ENCODE results near the gene NBPF11.
"Not testable (repeated sequence)": the region's sequence is repeated elsewhere in the genome, so short reads cannot be mapped to it uniquely, and the experiment has no call there.

DNA sequence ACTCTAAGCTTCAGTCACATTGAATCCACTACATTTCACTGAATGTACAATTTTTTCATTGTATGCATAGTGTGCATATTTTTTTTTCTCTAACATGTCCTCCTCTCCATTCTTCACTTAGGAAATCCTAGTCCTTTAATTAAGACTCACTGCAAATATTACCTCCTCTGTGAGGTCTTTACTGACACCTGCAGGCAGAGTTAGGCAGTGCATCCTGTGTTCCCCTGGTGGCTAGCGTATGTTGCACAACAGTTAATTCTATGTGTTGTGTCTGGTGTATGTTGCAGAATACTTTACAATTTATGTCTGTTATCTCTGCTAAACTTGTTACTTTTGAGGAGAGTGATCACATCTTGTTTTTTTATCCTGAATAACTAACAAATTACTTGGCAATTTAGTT is 70.9 kb downstream of the NBPF11 start:
- not testable (repeated sequence) for TF ChIP-seq SUZ12 (IDR thresholded peaks at IDR 0.05); SP1 (IDR thresholded peaks at IDR 0.05); FOXA1 (IDR thresholded peaks at IDR 0.05); CTBP1 (IDR thresholded peaks at IDR 0.05; ENCODE audit: borderline replicate concordance); NFRKB (IDR thresholded peaks at IDR 0.05); BHLHE40 (IDR thresholded peaks at IDR 0.05; ENCODE audit: borderline replicate concordance); HDGF (IDR thresholded peaks at IDR 0.05; ENCODE audit: borderline replicate concordance); L3MBTL2 (conservative IDR thresholded peaks at IDR 0.05)
- TF ChIP-seq, protein P1, sequence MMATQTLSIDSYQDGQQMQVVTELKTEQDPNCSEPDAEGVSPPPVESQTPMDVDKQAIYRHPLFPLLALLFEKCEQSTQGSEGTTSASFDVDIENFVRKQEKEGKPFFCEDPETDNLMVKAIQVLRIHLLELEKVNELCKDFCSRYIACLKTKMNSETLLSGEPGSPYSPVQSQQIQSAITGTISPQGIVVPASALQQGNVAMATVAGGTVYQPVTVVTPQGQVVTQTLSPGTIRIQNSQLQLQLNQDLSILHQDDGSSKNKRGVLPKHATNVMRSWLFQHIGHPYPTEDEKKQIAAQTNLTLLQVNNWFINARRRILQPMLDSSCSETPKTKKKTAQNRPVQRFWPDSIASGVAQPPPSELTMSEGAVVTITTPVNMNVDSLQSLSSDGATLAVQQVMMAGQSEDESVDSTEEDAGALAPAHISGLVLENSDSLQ (IDR thresholded peaks at IDR 0.05), result not testable (repeated sequence)

Data from HEK293T (cell line).